Upper lobe of left lung (tissue), 6 donors: ENCODE data around the gene CRX. TPM values are rescaled to one million over a fixed set of nuclear protein-coding genes. Genes with fewer than 3 reads are reported as not detected.
A peak's percentile ranks its signal among the peaks of the same experiment; 100 is the strongest.
"Not testable (repeated sequence)": the region's sequence is repeated elsewhere in the genome, so short reads cannot be mapped to it uniquely, and the experiment has no call there.

Experiments used
- ATAC-seq, 2 donors: fragments of 200-7000 bp; cut with Tn5 transposase; one replicate each; pipeline ENCODE4 v1.9.1; 2022; ENCODE audit warnings: mild to moderate bottlenecking in 2 of 2, moderate library complexity in 2 of 2; ENCODE audit not compliant: low FRiP score in 2 of 2
- DNase-seq, 2 donors: peaks; one replicate each; pipeline ENCODE4 v3.0.0-alpha.2; 2019 to 2020
- H3K27ac ChIP-seq, 4 donors: fragments of 200-600 bp; sonication (generic); one replicate each; pipeline ENCODE4 v1.5.1; 2016 to 2019
- H3K27me3 ChIP-seq, 4 donors: fragments of 200-600 bp; sonication (generic); one replicate each; pipeline ENCODE4 v1.5.1; 2017 to 2019
- H3K36me3 ChIP-seq, 4 donors: fragments of 200-600 bp; sonication (generic); one replicate each; pipeline ENCODE4 v1.5.1; 2016 to 2019
- H3K4me1 ChIP-seq, 4 donors: fragments of 200-600 bp; sonication (generic); one replicate each; pipeline ENCODE4 v1.5.1; 2018 to 2019
- H3K4me3 ChIP-seq, 4 donors: fragments of 200-600 bp; sonication (generic); one replicate each; pipeline ENCODE4 v1.5.1; 2017 to 2019; ENCODE audit warnings: mild to moderate bottlenecking in 2 of 4, moderate library complexity in 1 of 4
- H3K9me3 ChIP-seq, 4 donors: fragments of 200-600 bp; sonication (generic); one replicate each; pipeline ENCODE4 v1.5.1; 2018 to 2019
- CTCF ChIP-seq, 6 experiments: fragments of 450-650 bp in 4 of 6; fragments of 200-600 bp in 2 of 6; sonication (generic) in 2 of 6; IDR thresholded peaks; one replicate each; pipeline ENCODE4 v1.5.1; 2016 to 2019; ENCODE audit warnings: antibody characterized with exemption in 6 of 6
- EP300 ChIP-seq, 4 donors: sonication (generic); formaldehyde crosslinking; IDR thresholded peaks; one replicate each; pipeline ENCODE4 v1.5.1; 2017; ENCODE audit warnings: antibody characterized with exemption in 4 of 4, control low read depth in 2 of 4
- POLR2A ChIP-seq, 4 donors: fragments of 450-650 bp; IDR thresholded peaks; one replicate each; pipeline ENCODE4 v1.5.1; 2016 to 2017; ENCODE audit warnings: antibody characterized with exemption in 4 of 4, mild to moderate bottlenecking in 2 of 4
- POLR2AphosphoS5 ChIP-seq, 2 donors: sonication (generic); formaldehyde crosslinking; IDR thresholded peaks; one replicate each; pipeline ENCODE4 v1.5.1; 2017; ENCODE audit warnings: antibody characterized with exemption in 2 of 2
- WGBS, 2 donors: methylation state at CpG; one replicate each; pipeline ENCODE4 v1.1.5; 2017 to 2018; 5-methylcytosine and 5-hydroxymethylcytosine counted together
- total RNA-seq, 6 donors: library from RNA; depleted of rRNA in 4 of 6; stranded (reverse); fragments of >200 nt in 4 of 6; gene quantifications; one replicate each; pipeline versions ENCODE4 v1.1.0 to v1.2.1, GENCODE V29; 2016 to 2021
- donor health status: DM: no; HTN: no; CAD: no; lungs with moderate emphysema.
- donor health status: DM: no; HTN: yes; CAD: no; lungs with severe emphysema.

CRX gene
- not detected for total RNA-seq

GRCh38 chr19:47821460-47822020, at the start of gene CRX:
Gene CRX, plus strand, starts transcription at chr19:47821937. Its CDS starts 12,507 bp downstream, at chr19:47834444.
- DNase-seq (no peak), ATAC-seq (no peak)
- TF ChIP-seq POLR2A (IDR thresholded peaks at IDR 0.05), result no peak
- TF ChIP-seq CTCF (IDR thresholded peaks at IDR 0.05), result no peak
- no peak for TF ChIP-seq EP300 (IDR thresholded peaks at IDR 0.05)
- no peak for TF ChIP-seq POLR2AphosphoS5 (IDR thresholded peaks at IDR 0.05)
- no peak within 1 kb of the TSS for H3K27ac ChIP-seq
- H3K27me3 ChIP-seq, result peaks cover 0 to 4% (median 0%) of the 10 kb centered on the region in 4 donors
- no peak within 1 kb of the TSS for H3K4me3 ChIP-seq
- H3K4me1 ChIP-seq, result no peaks in the 10 kb centered on the region
- WGBS, 2 donors, result 42 to 44% methylated on average over 12 to 15 of the region's 15 CpGs
- no peaks in the 10 kb centered on the region for H3K9me3 ChIP-seq
- no peaks in the 10 kb centered on the region for H3K36me3 ChIP-seq

GRCh38 chr19:47776568-47776967, 45.2 kb upstream of the CRX start:
- no peak for TF ChIP-seq EP300 (IDR thresholded peaks at IDR 0.05)
- TF ChIP-seq POLR2AphosphoS5 (IDR thresholded peaks at IDR 0.05), result peak in 1 of 2 donors; percentile 22
- H3K4me1 ChIP-seq, result peaks cover 32 to 37% (median 34%) of the 10 kb centered on the region in 4 donors
- no peaks in the 10 kb centered on the region for H3K27me3 ChIP-seq
- no peaks in the 10 kb centered on the region for H3K9me3 ChIP-seq
- 41 to 52% methylated on average over 4 of the region's 4 CpGs for WGBS, 2 donors
- ATAC-seq, result no peak
- no peak overlapping the region for H3K4me3 ChIP-seq
- no peak for DNase-seq
- peak overlapping the region in 1 of 4 donors; percentile 98 for H3K27ac ChIP-seq
- peaks cover 0 to 12% (median 8%) of the 10 kb centered on the region in 4 donors for H3K36me3 ChIP-seq

- H3K9me3 ChIP-seq, H3K27me3 ChIP-seq, ATAC-seq, DNase-seq: not testable (repeated sequence)
- peak overlapping the region; percentile 76 to 97 (median 86) for H3K4me3 ChIP-seq
- H3K36me3 ChIP-seq, result peaks cover 0 to 21% (median 16%) of the 10 kb centered on the region in 4 donors
- peaks cover 40 to 45% (median 41%) of the 10 kb centered on the region in 4 donors for H3K4me1 ChIP-seq
- 75 to 81% methylated on average over 23 of the region's 23 CpGs for WGBS, 2 donors
- peak overlapping the region; percentile 91 to 99 (median 97) for H3K27ac ChIP-seq
These were observed 44.3 kb upstream of the CRX start for GRCh38 chr19:47777245-47778048.

- peak; percentile 83 to 93 for DNase-seq
- peak within 1 kb of the TSS; percentile 76 to 97 (median 86) for H3K4me3 ChIP-seq
- 0 to 1% methylated on average over 14 to 28 of the region's 65 CpGs for WGBS, 2 donors
These were observed 43.4 kb upstream of the CRX start, which contains the start of gene SELENOW for GRCh38 chr19:47778049-47778953. Gene SELENOW, plus strand, starts transcription at chr19:47778703. Its CDS starts 83 bp downstream, at chr19:47778786.

GRCh38 chr19:47778954-47779351, 42.8 kb upstream of the CRX start:
- Histone ChIP-seq H3K27ac (peak overlapping the region; percentile 91 to 99 (median 97)), H3K9me3 (no peaks in the 10 kb centered on the region), H3K36me3 (peaks cover 0 to 36% (median 29%) of the 10 kb centered on the region in 4 donors), H3K4me3 (peak overlapping the region; percentile 76 to 97 (median 86)), H3K27me3 (no peaks in the 10 kb centered on the region), H3K4me1 (peaks cover 40 to 45% (median 41%) of the 10 kb centered on the region in 4 donors)
- peak; percentile 36 to 44 for ATAC-seq
- WGBS, 2 donors, result 0 to 1% methylated on average over 8 to 20 of the region's 20 CpGs
- TF ChIP-seq POLR2AphosphoS5 (IDR thresholded peaks at IDR 0.05) (no peak), EP300 (IDR thresholded peaks at IDR 0.05) (no peak), CTCF (IDR thresholded peaks at IDR 0.05) (no peak), POLR2A (IDR thresholded peaks at IDR 0.05) (no peak)
- peak in 1 of 2 donors; percentile 54 for DNase-seq

More at GRCh38 chr19:47778049-47778953, 43.4 kb upstream of the CRX start, which contains the start of gene SELENOW:
- Histone ChIP-seq H3K36me3 (peaks cover 0 to 29% (median 22%) of the 10 kb centered on the region in 4 donors), H3K4me1 (peaks cover 40 to 45% (median 41%) of the 10 kb centered on the region in 4 donors), H3K27me3 (no peaks in the 10 kb centered on the region), H3K27ac (peak within 1 kb of the TSS; percentile 91 to 99 (median 97)), H3K9me3 (no peaks in the 10 kb centered on the region)
- ATAC-seq, result peak; percentile 92 to 94
- TF ChIP-seq POLR2AphosphoS5 (IDR thresholded peaks at IDR 0.05), result peak; percentile 96 to 99
- TF ChIP-seq POLR2A (IDR thresholded peaks at IDR 0.05), result peak in 3 of 4 donors; percentile 66 to 94 (median 89)
- no peak for TF ChIP-seq EP300 (IDR thresholded peaks at IDR 0.05)
